NCI-H146 (cell line): ENCODE results near the gene COPS3.

Experiments
- DNase-seq: peaks from one replicate; lab custom pipeline; 2025; lab: John Stamatoyannopoulos, UW

COPS3 gene

GRCh38 chr17:17241656-17242055 is 39.4 kb downstream of the COPS3 start:
- DNase-seq, result no peak

- DNase-seq, result no peak
These were observed 41.2 kb downstream of the COPS3 start for GRCh38 chr17:17239832-17240231.

GRCh38 chr17:17237026-17237799 is 43.8 kb downstream of the COPS3 start, which contains the start of gene FLCN:
TSS of gene FLCN (minus strand) at chr17:17237168. CDS start at chr17:17228137, 9,031 bp downstream.
- DNase-seq, result peak; percentile 80

GRCh38 chr17:17236295-17237025 is 44.6 kb downstream of the COPS3 start:
- DNase-seq, result peak; percentile 36

GRCh38 chr17:17235212-17236174 is 45.6 kb downstream of the COPS3 start:
- DNase-seq, result peak; percentile 82

- no peak for DNase-seq
These were observed 48.8 kb downstream of the COPS3 start for GRCh38 chr17:17232303-17232621.

GRCh38 chr17:17231621-17232302 is 49.3 kb downstream of the COPS3 start:
- no peak for DNase-seq

- DNase-seq, result no peak
These were observed 51.3 kb downstream of the COPS3 start for GRCh38 chr17:17229416-17230384.

- no peak for DNase-seq
These were observed 52.3 kb downstream of the COPS3 start for GRCh38 chr17:17228521-17229279.

GRCh38 chr17:17227608-17228520 is 53.2 kb downstream of the COPS3 start:
- no peak for DNase-seq

- no peak for DNase-seq
These were observed 54.4 kb downstream of the COPS3 start for GRCh38 chr17:17226451-17227265.

- DNase-seq, result no peak
These were observed 55.1 kb downstream of the COPS3 start for GRCh38 chr17:17225901-17226300.

GRCh38 chr17:17224137-17224536 is 56.9 kb downstream of the COPS3 start:
- no peak for DNase-seq

- no peak for DNase-seq
These were observed 57.3 kb downstream of the COPS3 start for GRCh38 chr17:17223736-17224135.

- DNase-seq, result no peak
These were observed 59.7 kb downstream of the COPS3 start for GRCh38 chr17:17221329-17221728.

GRCh38 chr17:17220529-17220928 is 60.5 kb downstream of the COPS3 start:
- DNase-seq, result peak; percentile 95

GRCh38 chr17:17217995-17218394 is 63.1 kb downstream of the COPS3 start:
- DNase-seq, result no peak

- no peak for DNase-seq
These were observed 64.3 kb downstream of the COPS3 start for GRCh38 chr17:17216776-17217175.
